CD4-positive, alpha-beta T cell treated with Interleukin-17A for 4 hours (primary cell): Measurements from ENCODE around the gene COMT.

Experiments
- DNase-seq: peaks from one replicate; pipeline ENCODE4 v3.0.0-alpha.2; 2020; ENCODE audit warnings: mixed read lengths

Gene COMT

GRCh38 chr22:19959043-19959586 is 17.5 kb downstream of the COMT start:
- no peak for DNase-seq

DNA sequence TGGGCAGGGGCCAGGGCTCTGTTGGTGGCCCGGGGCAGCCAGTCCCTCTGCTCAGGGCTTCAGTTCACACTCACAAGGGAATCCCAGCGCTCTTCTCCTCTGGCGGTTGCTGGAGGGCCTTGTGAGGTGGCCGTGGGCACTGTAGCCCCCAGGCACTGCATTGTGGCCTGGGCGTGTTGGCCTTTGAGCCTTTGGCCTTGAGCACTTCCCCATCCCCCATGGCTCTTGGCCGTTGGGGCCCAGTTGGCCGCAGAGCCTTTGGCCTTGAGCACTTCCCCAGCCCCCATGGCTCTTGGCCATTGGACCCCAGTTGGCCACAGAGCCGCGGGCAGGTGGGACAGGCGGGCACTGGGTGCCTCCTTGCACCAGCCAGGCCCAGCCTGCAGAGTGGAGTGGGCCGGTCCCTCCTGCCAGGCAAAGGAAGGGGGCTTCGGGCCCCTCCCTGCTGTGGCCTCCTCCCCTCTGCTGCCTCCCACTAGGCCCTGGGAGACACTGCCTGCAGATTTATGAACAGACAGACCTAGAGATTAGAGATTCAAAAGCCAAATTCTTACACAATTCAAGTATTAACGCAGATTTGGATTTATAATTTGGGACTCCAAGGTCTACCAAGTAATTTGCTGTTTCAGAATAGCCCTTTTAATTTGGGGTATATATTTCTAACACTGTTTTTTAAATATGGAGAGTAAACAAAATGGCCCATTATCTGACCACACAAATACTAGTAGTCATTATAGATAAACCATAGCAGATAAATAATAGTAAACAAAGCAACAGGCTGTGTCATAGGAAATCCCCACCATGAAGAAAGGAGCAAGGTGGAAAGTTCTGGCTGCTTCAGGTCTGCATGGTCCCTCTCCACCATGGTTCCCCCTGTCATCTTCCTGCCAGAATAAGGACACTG is 18.3 kb downstream of the COMT start:
- no peak for DNase-seq

DNA sequence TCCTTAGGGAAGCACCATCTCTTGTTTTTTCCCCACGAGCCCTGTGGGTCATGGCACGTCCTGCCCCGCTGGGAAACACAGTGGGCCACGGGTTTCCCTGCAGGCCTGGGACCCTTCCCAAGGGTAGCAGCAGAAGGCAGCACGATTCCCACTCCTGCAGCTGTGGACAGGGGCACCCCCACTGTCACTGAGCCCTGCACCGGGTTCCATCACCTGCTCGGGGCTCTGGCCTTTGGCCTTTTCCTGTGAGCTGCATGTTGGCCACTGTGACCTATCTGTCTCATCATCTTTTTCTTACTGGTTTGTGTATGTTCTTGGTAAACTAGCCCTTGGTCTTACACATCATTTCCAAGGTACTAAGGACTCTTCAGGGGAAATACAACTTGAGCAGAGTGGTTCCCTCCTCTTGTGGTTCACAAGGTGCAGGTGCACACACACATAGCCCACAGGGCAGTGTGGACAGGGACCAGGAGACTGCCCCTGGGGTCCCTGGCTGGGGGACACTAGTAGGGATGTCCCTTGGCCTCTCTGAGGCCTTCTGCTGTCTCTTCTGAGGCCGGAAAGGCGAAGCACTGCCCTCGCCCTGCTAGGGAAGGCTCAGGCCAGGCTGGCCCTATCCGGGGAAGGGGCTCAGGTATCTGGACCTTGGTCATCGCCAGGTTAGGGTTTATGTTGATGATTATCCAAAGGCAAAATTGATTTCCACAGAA is 19.1 kb downstream of the COMT start:
- no peak for DNase-seq

- no peak for DNase-seq
These were observed 19.6 kb downstream of the COMT start for GRCh38 chr22:19961201-19961580.

- no peak for DNase-seq
These were observed 20.3 kb downstream of the COMT start for GRCh38 chr22:19961868-19962245.

DNA sequence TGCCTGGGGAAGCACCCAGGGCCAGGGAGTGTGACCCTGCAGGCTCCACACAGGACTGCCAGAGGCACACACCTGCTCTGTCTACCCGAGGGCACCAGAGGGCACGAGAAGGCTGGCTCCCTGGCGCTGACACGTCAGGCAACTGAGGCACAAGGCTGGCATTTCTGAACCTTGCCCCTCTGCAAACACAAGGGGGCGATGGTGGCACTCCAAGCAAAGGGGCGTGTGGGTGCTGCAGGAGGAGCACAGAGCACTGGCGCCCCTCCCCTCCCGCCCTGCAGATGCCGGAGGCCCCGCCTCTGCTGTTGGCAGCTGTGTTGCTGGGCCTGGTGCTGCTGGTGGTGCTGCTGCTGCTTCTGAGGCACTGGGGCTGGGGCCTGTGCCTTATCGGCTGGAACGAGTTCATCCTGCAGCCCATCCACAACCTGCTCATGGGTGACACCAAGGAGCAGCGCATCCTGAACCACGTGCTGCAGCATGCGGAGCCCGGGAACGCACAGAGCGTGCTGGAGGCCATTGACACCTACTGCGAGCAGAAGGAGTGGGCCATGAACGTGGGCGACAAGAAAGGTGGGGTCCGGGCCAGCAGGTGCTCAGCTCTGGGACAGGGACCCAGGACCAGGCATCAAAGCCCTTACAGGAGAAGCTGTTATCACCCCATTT is 20.8 kb downstream of the COMT start:
- DNase-seq, result peak; percentile 59

DNA sequence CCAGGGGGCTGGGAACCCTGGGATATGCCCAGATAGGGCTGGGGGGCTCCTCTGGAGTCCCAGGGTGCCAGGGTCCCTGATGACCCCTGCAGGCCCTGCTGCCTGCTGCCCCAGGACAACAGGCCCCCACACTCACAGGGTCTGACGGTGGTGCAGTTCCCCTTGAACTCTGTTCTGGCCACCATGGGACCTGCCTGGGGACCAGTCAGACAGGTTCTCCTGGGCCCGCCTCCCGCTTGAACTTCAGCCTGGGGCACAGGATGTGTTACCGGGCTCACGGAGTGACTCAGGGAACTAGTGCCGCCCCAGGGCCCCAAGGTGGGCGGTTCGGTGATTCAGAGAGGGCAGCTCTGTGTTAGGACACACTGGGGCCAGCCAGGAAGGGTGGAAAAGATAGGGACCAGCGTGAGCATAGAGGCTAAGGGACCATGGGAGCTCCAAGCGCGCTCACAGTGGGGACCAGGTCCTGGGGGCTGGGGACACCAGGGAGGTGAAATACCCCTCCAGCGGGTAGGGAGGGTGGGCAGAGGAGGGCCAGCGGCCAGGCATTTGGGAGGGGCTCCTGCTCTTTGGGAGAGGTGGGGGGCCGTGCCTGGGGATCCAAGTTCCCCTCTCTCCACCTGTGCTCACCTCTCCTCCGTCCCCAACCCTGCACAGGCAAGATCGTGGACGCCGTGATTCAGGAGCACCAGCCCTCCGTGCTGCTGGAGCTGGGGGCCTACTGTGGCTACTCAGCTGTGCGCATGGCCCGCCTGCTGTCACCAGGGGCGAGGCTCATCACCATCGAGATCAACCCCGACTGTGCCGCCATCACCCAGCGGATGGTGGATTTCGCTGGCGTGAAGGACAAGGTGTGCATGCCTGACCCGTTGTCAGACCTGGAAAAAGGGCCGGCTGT is 21.6 kb downstream of the COMT start:
- DNase-seq, result no peak

GRCh38 chr22:19963863-19964642 is 22.5 kb downstream of the COMT start:
- no peak for DNase-seq

DNA sequence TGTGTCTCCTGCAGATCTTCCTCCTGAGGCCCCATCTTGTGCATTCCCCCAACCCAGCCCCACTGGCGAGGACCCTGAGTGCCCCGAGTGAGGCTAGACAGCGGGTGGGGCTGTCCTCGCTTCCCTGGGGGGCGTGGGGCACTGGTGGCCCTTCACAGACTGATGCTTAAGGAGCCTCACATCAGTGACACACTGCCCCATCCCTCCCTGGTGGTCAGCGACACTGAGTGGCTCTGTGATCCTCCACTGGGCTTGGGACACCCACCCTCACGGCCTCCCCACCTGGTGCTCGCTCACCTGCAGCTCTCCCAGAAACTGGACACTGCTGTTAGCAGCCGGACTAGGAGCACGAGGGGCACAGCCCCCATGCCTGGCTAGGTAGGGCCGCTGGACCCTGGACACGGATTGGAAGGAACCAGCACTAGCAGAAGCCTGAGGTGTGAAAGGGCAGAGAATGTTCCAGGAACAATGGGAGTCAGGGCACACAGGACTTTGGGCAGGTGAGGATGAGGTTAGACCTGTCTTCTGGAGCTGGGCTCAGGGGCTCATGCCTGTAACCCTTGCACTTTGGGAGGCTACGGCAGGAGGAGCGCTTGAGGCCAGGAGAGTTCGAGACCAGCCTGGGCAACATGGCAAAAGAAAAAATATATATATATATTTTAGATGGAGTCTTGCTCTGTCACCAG is 23.3 kb downstream of the COMT start:
- DNase-seq, result no peak

- DNase-seq, result no peak
These were observed 24.5 kb downstream of the COMT start for GRCh38 chr22:19965771-19966709.

DNA sequence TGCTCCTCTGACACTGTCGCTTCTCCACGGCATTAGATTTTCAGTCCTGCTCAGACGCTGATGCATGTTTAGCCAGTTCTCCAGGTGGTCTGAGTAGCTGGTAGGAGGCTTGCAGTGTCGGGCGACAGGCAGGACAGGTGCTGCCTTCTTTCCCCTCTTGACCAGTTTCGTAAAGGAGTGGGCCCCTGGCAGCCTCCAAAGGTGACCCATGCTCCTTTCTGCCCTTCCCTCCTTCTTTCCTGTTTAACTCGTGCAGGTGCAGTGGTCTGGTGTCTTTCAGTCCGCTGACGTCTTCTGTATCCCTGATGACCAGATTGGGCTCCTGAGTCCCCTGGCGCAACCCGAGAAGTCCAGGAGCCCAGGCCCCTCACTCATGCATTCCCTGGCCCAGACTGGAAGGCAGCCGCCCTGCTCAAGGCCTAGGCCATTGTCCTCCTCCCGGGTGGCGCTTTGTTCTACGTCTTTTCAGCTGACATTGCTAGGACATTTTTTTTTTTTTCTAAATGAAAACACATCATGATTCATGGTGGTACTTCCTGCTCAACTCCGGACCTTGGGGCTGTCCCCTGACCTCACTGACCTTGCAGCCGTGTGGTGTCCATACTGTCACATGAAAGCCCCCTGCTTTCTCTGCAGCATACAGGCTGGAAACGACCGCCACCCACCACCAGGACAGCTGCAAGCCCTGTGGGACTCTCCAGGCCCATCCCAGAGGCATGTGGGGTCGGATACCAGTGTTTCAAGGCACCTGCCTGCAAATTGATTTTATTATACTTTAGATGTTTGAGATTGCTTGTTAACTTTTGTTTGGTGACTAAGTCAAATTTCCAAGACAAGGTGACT is 25.6 kb downstream of the COMT start:
- DNase-seq, result no peak

DNA sequence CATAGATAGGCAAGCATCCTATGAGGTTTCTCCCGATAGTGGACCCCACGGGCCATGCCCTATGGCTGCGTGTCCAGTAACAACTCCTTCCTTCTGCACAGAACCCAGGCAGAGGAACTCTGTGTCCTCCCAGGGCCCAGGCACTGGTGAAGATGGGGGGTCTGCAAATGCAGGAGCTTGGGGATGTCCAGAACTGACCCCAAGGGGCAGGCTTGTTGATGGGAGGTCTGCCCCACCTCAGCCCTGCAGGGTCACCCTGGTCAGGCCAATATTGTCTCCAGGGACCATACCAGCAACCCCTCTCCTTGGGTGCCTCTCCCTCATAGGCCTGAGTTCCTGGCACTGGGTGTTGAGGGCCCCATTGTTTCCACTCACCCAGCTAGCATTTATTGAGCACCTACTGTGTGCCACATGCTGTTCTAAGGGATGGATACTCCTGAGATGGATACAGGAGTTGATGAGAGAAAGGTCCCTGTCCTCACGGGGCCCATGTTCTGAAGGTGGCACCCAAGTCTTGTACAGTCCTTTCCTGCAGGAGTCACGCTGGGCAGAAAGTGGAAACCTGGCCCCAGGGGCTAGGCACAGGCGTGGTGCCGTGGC is 26.4 kb downstream of the COMT start:
- DNase-seq, result no peak

- DNase-seq, result no peak
These were observed 26.9 kb downstream of the COMT start for GRCh38 chr22:19968450-19968891.

DNA sequence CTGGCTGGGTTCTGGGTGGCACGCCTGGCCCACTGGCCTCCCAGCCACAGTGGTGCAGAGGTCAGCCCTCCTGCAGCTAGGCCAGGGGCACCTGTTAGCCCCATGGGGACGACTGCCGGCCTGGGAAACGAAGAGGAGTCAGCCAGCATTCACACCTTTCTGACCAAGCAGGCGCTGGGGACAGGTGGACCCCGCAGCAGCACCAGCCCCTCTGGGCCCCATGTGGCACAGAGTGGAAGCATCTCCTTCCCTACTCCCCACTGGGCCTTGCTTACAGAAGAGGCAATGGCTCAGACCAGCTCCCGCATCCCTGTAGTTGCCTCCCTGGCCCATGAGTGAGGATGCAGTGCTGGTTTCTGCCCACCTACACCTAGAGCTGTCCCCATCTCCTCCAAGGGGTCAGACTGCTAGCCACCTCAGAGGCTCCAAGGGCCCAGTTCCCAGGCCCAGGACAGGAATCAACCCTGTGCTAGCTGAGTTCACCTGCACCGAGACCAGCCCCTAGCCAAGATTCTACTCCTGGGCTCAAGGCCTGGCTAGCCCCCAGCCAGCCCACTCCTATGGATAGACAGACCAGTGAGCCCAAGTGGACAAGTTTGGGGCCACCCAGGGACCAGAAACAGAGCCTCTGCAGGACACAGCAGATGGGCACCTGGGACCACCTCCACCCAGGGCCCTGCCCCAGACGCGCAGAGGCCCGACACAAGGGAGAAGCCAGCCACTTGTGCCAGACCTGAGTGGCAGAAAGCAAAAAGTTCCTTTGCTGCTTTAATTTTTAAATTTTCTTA is 27.8 kb downstream of the COMT start:
- DNase-seq, result no peak

GRCh38 chr22:19970031-19970478 is 28.5 kb downstream of the COMT start:
- no peak for DNase-seq

GRCh38 chr22:19970479-19971275 is 29.1 kb downstream of the COMT start:
- peak; percentile 85 for DNase-seq
